K562 (cell line): Measurements from ENCODE around the gene ZNF563. TPM values are rescaled to one million over a fixed set of nuclear protein-coding genes. Genes with fewer than 3 reads are reported as not detected.

Experiments
- ASH1L ChIP-seq: fragments of 450-650 bp; IDR thresholded peaks from 2 replicates; pipeline ENCODE4 v1.6.1; 2018; ENCODE audit warnings: borderline replicate concordance, mild to moderate bottlenecking, low read depth; ENCODE audit not compliant: partially characterized antibody
- BCOR ChIP-seq: fragments of 450-650 bp; IDR thresholded peaks from 2 replicates; pipeline ENCODE4 v1.6.1; 2016
- CREB3L1 ChIP-seq: fragments of 450-650 bp; IDR thresholded peaks from 2 replicates; pipeline ENCODE4 v1.6.1; 2014; ENCODE audit warnings: low read depth, mild to moderate bottlenecking, moderate library complexity, borderline replicate concordance
- EGR1 ChIP-seq: fragments of 450-650 bp; conservative IDR thresholded peaks from 2 replicates; pipeline ENCODE4 v1.6.1; 2017; ENCODE audit warnings: mild to moderate bottlenecking
- GATA2 ChIP-seq: sonication (generic); formaldehyde crosslinking; IDR thresholded peaks from 2 replicates; pipeline ENCODE4 v1.4.0; 2020; ENCODE audit warnings: mild to moderate bottlenecking, missing genetic modification reagents
- HNRNPUL1 ChIP-seq: fragments of 200-400 bp; formaldehyde crosslinking; IDR thresholded peaks from 2 replicates; pipeline ENCODE4 v1.6.1; 2017; ENCODE audit warnings: low read length
- NRF1 ChIP-seq, 2 experiments: fragments of 450-650 bp; IDR thresholded peaks in 1 of 2; conservative IDR thresholded peaks in 1 of 2; 2 replicates each; pipeline ENCODE4 v1.6.1; 2014; ENCODE audit warnings: mild to moderate bottlenecking in 2 of 2
- SNAPC5 ChIP-seq: fragments of 250-450 bp; sonication (Bioruptor Pico); IDR thresholded peaks from 2 replicates; pipeline ENCODE4 v1.8.0; 2021; ENCODE audit warnings: moderate library complexity, mild to moderate bottlenecking, inconsistent platforms
- TCF7 ChIP-seq: sonication (generic); IDR thresholded peaks from 2 replicates; pipeline ENCODE4 v1.6.1; 2016; ENCODE audit warnings: antibody characterized with exemption, borderline replicate concordance
- TOE1 ChIP-seq, 2 experiments: fragments of 450-650 bp in 1 of 2; sonication (generic) in 1 of 2; formaldehyde crosslinking in 1 of 2; IDR thresholded peaks; 2 replicates each; pipeline versions ENCODE4 v1.7.1 to v1.8.0; 2016 to 2022; ENCODE audit warnings: borderline replicate concordance in 2 of 2, mild to moderate bottlenecking in 2 of 2, antibody characterized with exemption in 1 of 2, inconsistent platforms in 1 of 2, low read depth in 1 of 2, missing genetic modification reagents in 1 of 2, moderate library complexity in 1 of 2
- U2AF2 ChIP-seq: fragments of 200-400 bp; formaldehyde crosslinking; optimal IDR thresholded peaks from 2 replicates; pipeline ENCODE3; 2017; ENCODE audit warnings: low read depth, mild to moderate bottlenecking, low read length
- ZBTB9 ChIP-seq: fragments of 450-650 bp; formaldehyde crosslinking; IDR thresholded peaks from 2 replicates; pipeline ENCODE4 v1.4.0; 2020; ENCODE audit warnings: mild to moderate bottlenecking, moderate library complexity
- ZNF318 ChIP-seq, 2 experiments: fragments of 450-650 bp; IDR thresholded peaks; 2 replicates each; pipeline ENCODE4 v1.6.1; 2016; ENCODE audit warnings: mild to moderate bottlenecking in 2 of 2, borderline replicate concordance in 1 of 2, low read depth in 1 of 2, moderate library complexity in 1 of 2
- ZNF408 ChIP-seq: fragments of 250-450 bp; sonication (Bioruptor Pico); IDR thresholded peaks from 2 replicates; pipeline ENCODE4 v1.4.0; 2020; ENCODE audit warnings: low read depth, mild to moderate bottlenecking, moderate library complexity
- ZNF76 ChIP-seq: fragments of 250-450 bp; sonication (Bioruptor Pico); IDR thresholded peaks from 2 replicates; pipeline ENCODE4 v1.4.0; 2020; ENCODE audit warnings: mild to moderate bottlenecking, moderate library complexity, borderline replicate concordance
- polyA plus RNA-seq, 8 experiments: library from polyadenylated mRNA; depleted of rRNA in 4 of 8; stranded (reverse) in 5 of 8; unstranded in 3 of 8; fragments of >200 nt; fragmentation: Nextera tagmentation in 2 of 8; fragmentation: Illumina TruSeq in 1 of 8; extraction: Ambion mirVana in 2 of 8; extraction: Trizol in 1 of 8; gene quantifications; 2 replicates each; pipeline versions ENCODE4 v1.2.1 to v1.2.3, GENCODE V29; 2011 to 2014; ENCODE audit warnings: inconsistent platforms in 1 of 8, missing spikeins in 1 of 8
- total RNA-seq, 7 experiments: library from RNA; depleted of rRNA in 6 of 7; stranded (reverse); fragments of >200 nt in 6 of 7; fragmentation: Illumina TruSeq in 2 of 7; extraction: Trizol in 2 of 7; gene quantifications; 2 replicates each; pipeline versions ENCODE4 v1.2.1 to v1.2.3, GENCODE V29; 2011 to 2021; ENCODE audit warnings: low replicate concordance in 1 of 7

ZNF563 gene
- total and polyA plus RNA-seq, 9 of the 15 experiments (the other 6 are each of a cell fraction or from before 2014, with no cell fraction given) = 0.37 to 2.9 (median 0.74) TPM

- TF ChIP-seq ZBTB9 (CRISPR knock-in tag) (no peak), ZNF408 (CRISPR knock-in tag) (no peak), TOE1 (IDR thresholded peaks at IDR 0.05; ENCODE audit: borderline replicate concordance) (no peak), TOE1 (CRISPR knock-in tag; IDR thresholded peaks at IDR 0.05; ENCODE audit: borderline replicate concordance, low read depth) (no peak), U2AF2 (no peak), ZNF318 (IDR thresholded peaks at IDR 0.05; ENCODE audit: borderline replicate concordance in 1 of 2, low read depth in 1 of 2) (no peak), ZNF76 (no peak), BCOR (peak; percentile 42; the same call in 1 of the 2 replicates), ASH1L (peak; percentile 14), HNRNPUL1 (no peak), SNAPC5 (no peak), CREB3L1 (no peak), TCF7 (no peak), EGR1 (no peak), GATA2 (CRISPR knock-in tag) (no peak), NRF1 (conservative IDR thresholded peaks at IDR 0.05 in 1 of 2, IDR thresholded peaks at IDR 0.05 in 1 of 2) (peak; percentile 57 to 69)
Measured at GRCh38 chr19:12294249-12295158, 38.9 kb downstream of the ZNF563 start, which contains the start of gene ZNF44 (continued).
